Endothelial cell of umbilical vein (primary cell): Measurements from ENCODE around the gene TPO. TPM values are rescaled to one million over a fixed set of nuclear protein-coding genes. Genes with fewer than 3 reads are reported as not detected.

ENCODE experiments used
- BruUV-seq: library from RNA; stranded (reverse); fragments of 400-500 nt; replicated peaks from 2 replicates; lab custom pipeline; 2021; lab: Mats Ljungman, UMichigan
- CTCF ChIA-PET: fragments of 300-600, 350-600 bp; sonication (Branson Sonifier 250); formaldehyde crosslinking; loops from one replicate; lab custom pipeline; 2021; ENCODE audit warnings: antibody characterized with exemption, inconsistent platforms; lab: Charles Lee
- POLR2A ChIA-PET: fragments of 300-600, 350-600 bp; sonication (Branson Sonifier 250); formaldehyde crosslinking; loops from one replicate; lab custom pipeline; 2021; ENCODE audit warnings: antibody characterized with exemption, inconsistent platforms; lab: Charles Lee
- DNase-seq: peaks from one replicate; pipeline ENCODE4 v3.0.0-alpha.2; 2011; ENCODE audit warnings: low read depth, low spot score
- FAIRE-seq: peaks from 2 replicates; lab custom pipeline; 2011; peaks lifted over from hg19 to GRCh38; lab: Jason Lieb, UNC
- H2AFZ ChIP-seq: 2 replicates; pipeline ENCODE4 v1.6.0; 2012; ENCODE audit warnings: low read depth, low read length, control low read depth, inconsistent platforms
- H3K27ac ChIP-seq: 2 replicates; pipeline ENCODE4 v1.5.1; 2011; ENCODE audit warnings: low read depth, mild to moderate bottlenecking, control low read depth, low read length, moderate library complexity; ENCODE audit not compliant: insufficient read depth
- H3K27me3 ChIP-seq, 2 experiments: 2 replicates each; pipeline versions ENCODE4 v1.6.0 to v1.6.1; 2011; ENCODE audit warnings: low read length in 2 of 2, mixed read lengths in 1 of 2; ENCODE audit not compliant: control insufficient read depth in 2 of 2, insufficient read depth in 2 of 2
- H3K36me3 ChIP-seq, 2 experiments: 2 replicates in 1 of 2; 3 replicates in 1 of 2; pipeline ENCODE4 v1.5.1; 2011; ENCODE audit warnings: low read length in 2 of 2, mild to moderate bottlenecking in 1 of 2, moderate library complexity in 1 of 2; ENCODE audit not compliant: control insufficient read depth in 2 of 2, insufficient read depth in 2 of 2; ENCODE audit errors: extremely low read depth in 1 of 2
- H3K4me1 ChIP-seq: 3 replicates; pipeline ENCODE4 v1.5.1; 2011; ENCODE audit warnings: mild to moderate bottlenecking, low read length; ENCODE audit not compliant: control insufficient read depth, insufficient read depth; ENCODE audit errors: extremely low read depth
- H3K4me2 ChIP-seq: 2 replicates; pipeline ENCODE4 v1.6.1; 2011; ENCODE audit warnings: low read length, control low read depth, mixed read lengths; ENCODE audit not compliant: insufficient read depth
- H3K4me3 ChIP-seq, 3 experiments: fragments of 200-600 bp in 1 of 3; sonication (generic), shearing (Covaris generic) in 1 of 3; replicated peaks in 1 of 3; 2 replicates each; pipeline ENCODE4 v1.5.1; 2011 to 2016; ENCODE audit warnings: control low read depth in 3 of 3, low read length in 3 of 3, mild to moderate bottlenecking in 2 of 3, inconsistent platforms in 1 of 3, low read depth in 1 of 3, moderate library complexity in 1 of 3; ENCODE audit not compliant: insufficient read depth in 1 of 3
- H3K79me2 ChIP-seq: 2 replicates; pipeline ENCODE4 v1.6.0; 2012; ENCODE audit warnings: low read length, inconsistent platforms; ENCODE audit not compliant: control insufficient read depth, insufficient read depth
- H3K9ac ChIP-seq: replicated peaks from 2 replicates; pipeline ENCODE3; 2011; ENCODE audit warnings: low read length, control low read depth; ENCODE audit not compliant: insufficient read depth; ENCODE audit errors: extremely low read depth
- H3K9me1 ChIP-seq: replicated peaks from 3 replicates; pipeline ENCODE4 v1.6.0; 2011; ENCODE audit warnings: mild to moderate bottlenecking, low read length; ENCODE audit not compliant: control insufficient read depth, insufficient read depth; ENCODE audit errors: extremely low read depth
- H3K9me3 ChIP-seq: replicated peaks from 2 replicates; pipeline ENCODE4 v1.5.1; 2012; ENCODE audit warnings: low read length, inconsistent platforms; ENCODE audit not compliant: control insufficient read depth, insufficient read depth
- H4K20me1 ChIP-seq: replicated peaks from 2 replicates; pipeline ENCODE3; 2011; ENCODE audit warnings: mild to moderate bottlenecking, low read length; ENCODE audit not compliant: control insufficient read depth, insufficient read depth; ENCODE audit errors: extremely low read depth
- CTCF ChIP-seq, 2 donors: IDR thresholded peaks; 1 replicate in 1 of 2; 2 replicates in 1 of 2; pipeline ENCODE4 v1.5.1; 2011; ENCODE audit warnings: low read length in 2 of 2, mild to moderate bottlenecking in 2 of 2, moderate library complexity in 2 of 2, control low read depth in 1 of 2, inconsistent platforms in 1 of 2, low read depth in 1 of 2; ENCODE audit not compliant: insufficient read depth in 1 of 2; ENCODE audit errors: extremely low read depth in 1 of 2
- EZH2 ChIP-seq: IDR thresholded peaks from 2 replicates; pipeline ENCODE4 v1.6.1; 2012; ENCODE audit warnings: borderline replicate concordance, low read depth, mild to moderate bottlenecking, moderate library complexity, low read length, inconsistent platforms; ENCODE audit not compliant: severe bottlenecking
- FOS ChIP-seq: IDR thresholded peaks from 2 replicates; pipeline ENCODE4 v1.6.1; 2011; ENCODE audit warnings: mild to moderate bottlenecking, low read length, moderate library complexity, borderline replicate concordance; ENCODE audit not compliant: insufficient read depth
- GATA2 ChIP-seq: IDR thresholded peaks from 2 replicates; pipeline ENCODE4 v1.7.0; 2011; ENCODE audit warnings: low read depth, mild to moderate bottlenecking, moderate library complexity, mixed read lengths, low read length; ENCODE audit not compliant: insufficient read length, insufficient read depth
- JUN ChIP-seq: IDR thresholded peaks from 2 replicates; pipeline ENCODE4 v1.6.1; 2011; ENCODE audit warnings: borderline replicate concordance, low read depth; ENCODE audit not compliant: insufficient read length, insufficient read depth
- MAX ChIP-seq: IDR thresholded peaks from 2 replicates; pipeline ENCODE4 v1.6.1; 2011; ENCODE audit not compliant: insufficient read depth, insufficient read length
- MYC ChIP-seq: IDR thresholded peaks from one replicate; pipeline ENCODE4 v1.6.1; 2011; ENCODE audit warnings: mild to moderate bottlenecking, low read depth, low read length
- POLR2A ChIP-seq: IDR thresholded peaks from 2 replicates; pipeline ENCODE4 v1.6.1; 2012; ENCODE audit warnings: low read depth, mild to moderate bottlenecking, control low read depth, low read length
- POLR2AphosphoS5 ChIP-seq: IDR thresholded peaks from 2 replicates; pipeline ENCODE4 v1.6.1; 2012; ENCODE audit warnings: low read depth, mild to moderate bottlenecking, control low read depth, low read length, moderate library complexity; ENCODE audit not compliant: insufficient read depth
- dilution Hi-C: fragments of 300-500 bp; cut with MboI; formaldehyde crosslinking; loops from one replicate; pipeline ENCODE4 v1.15.0; 2019; ENCODE audit warnings: low sequenced_read_pairs; ENCODE audit not compliant: extremely low pct_ligation_motif_present
- intact Hi-C: fragments of 100-400 bp; cut with micrococcal nuclease; formaldehyde crosslinking; loops from one replicate; pipeline ENCODE4 v1.10.0; 2022
- polyA plus RNA-seq, 4 experiments: library from polyadenylated mRNA; depleted of rRNA in 3 of 4; stranded (reverse) in 3 of 4; unstranded in 1 of 4; fragments of >200 nt; gene quantifications; 2 replicates each; pipeline versions ENCODE4 v1.2.1 to v1.2.3, GENCODE V29; 2011 to 2012; ENCODE audit warnings: missing spikeins in 1 of 4
- total RNA-seq: library from RNA; stranded (reverse); gene quantifications from 2 replicates; pipeline ENCODE4 v1.2.3, GENCODE V29; 2021

TPO gene
- total and polyA plus RNA-seq, 2 donors (not counting 3 experiments of a cell fraction or from before 2014, with no cell fraction given) = not detected

DNA sequence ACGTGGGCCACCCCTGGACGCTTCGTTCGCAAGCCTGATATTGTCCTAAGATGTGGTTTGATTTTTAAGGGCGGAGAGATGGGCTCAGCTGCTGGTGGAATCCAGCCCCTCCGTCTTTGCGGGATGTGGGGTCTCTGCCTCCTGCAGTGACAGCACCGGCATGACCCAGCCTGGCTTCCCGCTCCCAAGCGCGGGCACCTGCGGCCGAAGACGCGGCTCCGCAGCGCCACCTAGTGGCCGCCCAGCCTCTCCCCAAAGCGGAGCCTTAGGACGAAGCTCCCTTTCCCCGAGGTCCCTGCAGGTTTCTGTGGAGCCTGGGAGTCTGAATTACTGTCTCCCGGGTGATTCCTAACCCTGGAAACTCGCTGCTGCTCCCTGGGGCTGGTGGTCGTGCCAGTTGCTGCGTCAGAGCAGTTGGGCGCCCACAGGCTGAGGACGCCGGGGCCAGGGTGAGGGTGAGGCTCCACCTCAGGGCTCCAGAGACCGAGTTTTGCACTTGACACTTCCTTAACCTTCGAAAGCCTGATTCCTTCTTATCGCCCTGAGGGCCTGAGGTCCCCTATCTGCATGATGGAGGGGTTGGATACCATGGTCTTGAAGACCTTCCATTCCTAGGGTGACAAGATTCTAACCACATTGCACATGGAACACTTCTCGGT, 137.5 kb downstream of the TPO start:
- Histone ChIP-seq H3K79me2 (no peaks in the 10 kb centered on the region), H3K9ac (no peak overlapping the region), H3K4me3 (no peak overlapping the region), H3K9me1 (no peaks in the 10 kb centered on the region), H3K9me3 (no peaks in the 10 kb centered on the region), H4K20me1 (no peaks in the 10 kb centered on the region), H3K36me3 (no peaks in the 10 kb centered on the region), H3K27me3 (no peaks in the 10 kb centered on the region), H3K27ac (no peak overlapping the region), H2AFZ (no peak overlapping the region), H3K4me2 (no peak overlapping the region), H3K4me1 (no peaks in the 10 kb centered on the region)
- DNase-seq (peak; percentile 27), FAIRE-seq (peak; percentile 62)
- intact Hi-C loops = loop anchor here (10.0 kb wide), 1 partner anchor 596 kb away; the partner anchor contains the start of gene SNTG2
- dilution Hi-C loops = no loop called here
- no TSS peak for BruUV-seq
- ChIA-PET CTCF (interaction anchor here (0.6 to 2.6 kb wide), 48 partner anchors 9 to 894 kb away, joined by 3 to 31 read pairs (median 4); no protein-coding TSS in a partner anchor), POLR2A (no interaction called here)
- TF ChIP-seq CTCF (IDR thresholded peaks at IDR 0.05; ENCODE audit: extremely low read depth in 1 of 2, insufficient read depth in 1 of 2, low read depth in 1 of 2, low read length in 2 of 2) (peak; percentile 93 to 99), FOS (no peak), POLR2A (no peak)

DNA sequence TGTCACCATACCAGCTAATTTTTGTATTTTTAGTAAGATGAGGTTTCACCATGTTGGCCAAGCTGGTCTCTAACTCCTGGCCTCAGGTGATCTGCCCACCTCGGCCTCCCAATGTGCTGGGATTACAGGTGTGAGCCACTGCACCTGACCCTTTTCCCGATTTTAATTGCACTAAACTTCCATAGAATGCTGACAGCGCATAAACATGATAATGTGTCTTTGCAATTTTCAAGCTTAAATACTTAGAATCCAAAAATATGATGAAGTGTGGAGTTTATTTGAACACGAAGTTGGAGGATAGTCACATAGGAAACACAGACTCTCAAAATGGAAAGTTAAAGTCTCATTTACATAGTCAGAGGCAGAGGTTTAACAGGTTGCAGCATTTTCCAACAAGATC, 138.6 kb downstream of the TPO start:
- no peaks in the 10 kb centered on the region for H4K20me1 ChIP-seq
- no peak for TF ChIP-seq MAX
- TF ChIP-seq EZH2 = no peak
- no peak for TF ChIP-seq POLR2A
- TF ChIP-seq FOS = no peak
- TF ChIP-seq POLR2AphosphoS5 = no peak
- no peak for TF ChIP-seq MYC
- no peak for TF ChIP-seq CTCF (IDR thresholded peaks at IDR 0.05; ENCODE audit: extremely low read depth in 1 of 2, insufficient read depth in 1 of 2, low read depth in 1 of 2, low read length in 2 of 2)
- no peak for TF ChIP-seq JUN
- TF ChIP-seq GATA2 = no peak
- intact Hi-C loops (loop anchor here (10.0 kb wide), 1 partner anchor 597 kb away; the partner anchor contains the start of gene SNTG2), dilution Hi-C loops (no loop called here)
- H3K27me3 ChIP-seq = no peaks in the 10 kb centered on the region
- FAIRE-seq = no peak
- no peak overlapping the region for H3K4me3 ChIP-seq
- H3K36me3 ChIP-seq = no peaks in the 10 kb centered on the region
- no peak overlapping the region for H3K27ac ChIP-seq
- no TSS peak for BruUV-seq
- no peaks in the 10 kb centered on the region for H3K9me3 ChIP-seq
- ChIA-PET POLR2A (no interaction called here), CTCF (interaction anchor here (1.2 to 2.6 kb wide), 14 partner anchors 12 to 266 kb away, joined by 3 to 31 read pairs (median 4); no protein-coding TSS in a partner anchor)
- H3K9me1 ChIP-seq = no peaks in the 10 kb centered on the region
- no peak overlapping the region for H3K4me2 ChIP-seq
- no peak for DNase-seq
- no peak overlapping the region for H3K9ac ChIP-seq
- no peak overlapping the region for H2AFZ ChIP-seq
- H3K79me2 ChIP-seq = no peaks in the 10 kb centered on the region
- H3K4me1 ChIP-seq = no peaks in the 10 kb centered on the region
